ENCODE measurements around the gene SCFD2.

DNA sequence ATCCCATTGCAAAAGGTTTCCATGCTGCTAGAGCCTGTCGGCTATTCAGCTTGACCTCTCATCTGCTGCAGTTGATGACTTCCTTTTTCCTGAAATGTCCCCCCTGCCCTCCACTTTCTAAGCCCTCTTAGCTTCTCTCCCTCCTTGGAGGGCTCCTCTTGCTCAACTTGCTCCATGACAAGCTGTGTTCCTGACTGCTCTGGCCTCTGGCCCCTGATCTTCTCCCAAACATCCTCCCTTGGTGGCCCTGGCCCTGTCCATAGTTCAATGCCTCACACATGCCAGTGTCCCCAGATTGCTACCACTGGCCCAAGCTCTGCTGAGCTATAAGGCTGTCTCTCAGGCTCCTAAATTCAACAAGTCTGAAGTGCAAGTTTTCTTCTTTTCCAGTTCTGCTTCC, 474.1 kb downstream of the SCFD2 start:
- TF ChIP-seq CTCF (IDR thresholded peaks at IDR 0.05) (no peak), POLR2AphosphoS5 (IDR thresholded peaks at IDR 0.05; ENCODE audit: low read depth, low read length) (no peak), TCF7L2 (IDR thresholded peaks at IDR 0.05; ENCODE audit: low read depth, low read length) (no peak), REST (IDR thresholded peaks at IDR 0.05; ENCODE audit: insufficient read depth in 1 of 2, low read depth in 2 of 2, low read length in 1 of 2) (no peak), SIN3A (IDR thresholded peaks at IDR 0.05; ENCODE audit: borderline replicate concordance, insufficient read depth, low read depth, low read length) (no peak)
